Gastroesophageal sphincter (tissue), 4 donors: ENCODE data around the gene SLC49A3. TPM values are rescaled to one million over a fixed set of nuclear protein-coding genes. Genes with fewer than 3 reads are reported as not detected.

ENCODE experiments used
- ATAC-seq: fragments of 150-250 bp; one replicate; pipeline ENCODE4 v1.9.1; 2016; ENCODE audit warnings: mild to moderate bottlenecking, moderate library complexity
- H3K27ac ChIP-seq, 4 donors: fragments of 200-600 bp; sonication (generic) in 3 of 4; 1 replicate in 3 of 4; 2 replicates in 1 of 4; pipeline ENCODE4 v1.5.1; 2016 to 2019
- H3K27me3 ChIP-seq: fragments of 200-600 bp; sonication (generic); one replicate; pipeline ENCODE4 v1.5.1; 2019
- H3K36me3 ChIP-seq, 2 donors: fragments of 200-600 bp; sonication (generic); one replicate each; pipeline ENCODE4 v1.5.1; 2019; ENCODE audit warnings: control low read depth in 1 of 2
- H3K4me1 ChIP-seq, 3 donors: fragments of 200-600 bp; sonication (generic); 1 replicate in 2 of 3; 2 replicates in 1 of 3; pipeline ENCODE4 v1.5.1; 2016 to 2019; ENCODE audit warnings: control low read depth in 2 of 3
- H3K4me3 ChIP-seq, 2 donors: fragments of 200-600 bp; sonication (generic); one replicate each; pipeline ENCODE4 v1.5.1; 2019; ENCODE audit warnings: mild to moderate bottlenecking in 1 of 2, moderate library complexity in 1 of 2
- H3K9me3 ChIP-seq, 3 donors: fragments of 200-600 bp; sonication (generic); one replicate each; pipeline ENCODE4 v1.5.1; 2017 to 2019; ENCODE audit warnings: control low read depth in 2 of 3
- EP300 ChIP-seq: sonication (generic); formaldehyde crosslinking; IDR thresholded peaks from one replicate; pipeline ENCODE4 v1.6.1; 2017; ENCODE audit warnings: antibody characterized with exemption, mild to moderate bottlenecking
- POLR2A ChIP-seq, 2 donors: fragments of 450-650 bp; IDR thresholded peaks; one replicate each; pipeline ENCODE4 v1.6.1; 2017; ENCODE audit warnings: antibody characterized with exemption in 2 of 2, mild to moderate bottlenecking in 2 of 2, moderate library complexity in 1 of 2
- POLR2AphosphoS5 ChIP-seq: sonication (generic); formaldehyde crosslinking; IDR thresholded peaks from one replicate; pipeline ENCODE4 v1.6.1; 2017; ENCODE audit warnings: antibody characterized with exemption
- WGBS, 2 donors: methylation state at CpG; one replicate each; pipeline ENCODE4 v1.1.5; 2018; ENCODE audit warnings: low coverage in 1 of 2; 5-methylcytosine and 5-hydroxymethylcytosine counted together
- total RNA-seq, 4 donors: library from RNA; depleted of rRNA; stranded (reverse); fragments of >200 nt; gene quantifications; one replicate each; pipeline ENCODE4 v1.1.0, GENCODE V29; 2016
- TF ChIP-seq, protein P1 (sequence below), 4 experiments: fragments of 200-600 bp in 2 of 4; fragments of 450-650 bp in 2 of 4; sonication (generic) in 1 of 4; IDR thresholded peaks; one replicate each; pipeline ENCODE4 v1.5.1; 2017 to 2019; ENCODE audit warnings: antibody characterized with exemption in 4 of 4, mild to moderate bottlenecking in 2 of 4, moderate library complexity in 2 of 4

SLC49A3 gene
- total RNA-seq, 4 donors from 2014 or later: 5.2 to 8.7 (median 7.8) TPM

DNA sequence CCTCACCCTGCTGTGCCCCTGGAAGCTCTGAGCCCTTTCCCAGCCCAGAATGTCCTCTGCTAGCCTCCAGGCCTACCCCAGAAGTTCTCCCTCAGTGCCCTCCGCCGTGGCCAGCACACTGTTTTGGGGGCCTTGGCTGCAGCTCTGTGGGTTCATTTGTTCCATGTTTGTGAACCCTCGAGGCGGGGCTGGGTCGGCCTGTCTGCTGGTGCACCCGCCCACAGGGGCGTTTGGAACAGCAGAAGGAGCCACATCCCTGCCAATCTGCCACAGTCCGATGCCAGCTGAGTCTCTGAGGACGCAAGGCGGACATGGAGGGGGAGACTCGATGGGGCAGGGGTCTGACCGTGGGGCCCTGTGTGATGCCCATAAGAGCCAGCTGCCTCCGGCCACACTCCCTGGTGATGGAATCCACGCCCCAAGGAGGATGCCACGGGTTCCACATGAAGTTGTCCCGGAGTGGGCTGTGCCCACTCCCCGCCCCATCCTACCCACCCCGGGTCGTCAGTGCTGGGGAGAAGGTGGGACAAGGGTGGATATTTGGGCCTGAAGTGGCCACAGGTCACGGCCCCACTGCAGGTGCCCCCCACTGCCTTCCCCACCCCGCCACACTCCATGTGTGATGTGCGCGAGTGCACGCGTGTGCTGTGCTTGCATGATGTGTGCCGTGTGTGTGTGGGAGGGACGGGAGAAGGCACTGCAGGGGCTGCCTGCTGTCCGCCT, 22.0 kb downstream of the SLC49A3 start:
- WGBS, 2 donors: no CpG with 5 or more reads among the region's 28 CpGs
- H3K27me3 ChIP-seq: peaks cover 48% of the 10 kb centered on the region
- no peak for TF ChIP-seq POLR2A (IDR thresholded peaks at IDR 0.05)
- TF ChIP-seq EP300: no peak
- no peak for TF ChIP-seq POLR2AphosphoS5
- TF ChIP-seq, protein P1, sequence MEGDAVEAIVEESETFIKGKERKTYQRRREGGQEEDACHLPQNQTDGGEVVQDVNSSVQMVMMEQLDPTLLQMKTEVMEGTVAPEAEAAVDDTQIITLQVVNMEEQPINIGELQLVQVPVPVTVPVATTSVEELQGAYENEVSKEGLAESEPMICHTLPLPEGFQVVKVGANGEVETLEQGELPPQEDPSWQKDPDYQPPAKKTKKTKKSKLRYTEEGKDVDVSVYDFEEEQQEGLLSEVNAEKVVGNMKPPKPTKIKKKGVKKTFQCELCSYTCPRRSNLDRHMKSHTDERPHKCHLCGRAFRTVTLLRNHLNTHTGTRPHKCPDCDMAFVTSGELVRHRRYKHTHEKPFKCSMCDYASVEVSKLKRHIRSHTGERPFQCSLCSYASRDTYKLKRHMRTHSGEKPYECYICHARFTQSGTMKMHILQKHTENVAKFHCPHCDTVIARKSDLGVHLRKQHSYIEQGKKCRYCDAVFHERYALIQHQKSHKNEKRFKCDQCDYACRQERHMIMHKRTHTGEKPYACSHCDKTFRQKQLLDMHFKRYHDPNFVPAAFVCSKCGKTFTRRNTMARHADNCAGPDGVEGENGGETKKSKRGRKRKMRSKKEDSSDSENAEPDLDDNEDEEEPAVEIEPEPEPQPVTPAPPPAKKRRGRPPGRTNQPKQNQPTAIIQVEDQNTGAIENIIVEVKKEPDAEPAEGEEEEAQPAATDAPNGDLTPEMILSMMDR (IDR thresholded peaks at IDR 0.05): no peak
- no peak for ATAC-seq
- H3K27ac ChIP-seq: no peak overlapping the region
- H3K36me3 ChIP-seq: peaks cover 0 to 18% of the 10 kb centered on the region in 2 donors
- no peak overlapping the region for H3K4me3 ChIP-seq
- no peaks in the 10 kb centered on the region for H3K9me3 ChIP-seq
- peaks cover 0 to 18% (median 8%) of the 10 kb centered on the region in 3 donors for H3K4me1 ChIP-seq

DNA sequence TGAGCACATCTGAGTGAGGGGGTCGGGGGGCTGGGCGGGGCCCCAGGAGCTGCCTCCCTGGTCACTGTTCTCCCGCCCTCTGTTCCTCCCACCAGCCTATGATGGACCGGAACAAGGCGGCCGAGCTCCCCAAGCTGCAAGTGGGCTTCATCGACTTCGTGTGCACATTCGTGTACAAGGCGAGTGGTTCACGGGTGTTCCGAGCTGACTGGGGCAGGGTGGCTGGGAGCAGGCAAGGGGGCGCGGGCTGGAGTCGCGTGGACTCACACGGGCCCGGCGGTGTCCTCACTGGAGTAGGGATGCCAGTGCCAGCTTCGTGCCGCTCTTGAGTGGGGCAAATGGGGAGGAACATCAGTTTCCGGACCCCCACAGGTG, 22.5 kb downstream of the SLC49A3 start:
- TF ChIP-seq, protein P1 (IDR thresholded peaks at IDR 0.05): no peak
- TF ChIP-seq EP300: no peak
- no peak for TF ChIP-seq POLR2AphosphoS5
- no peak for TF ChIP-seq POLR2A (IDR thresholded peaks at IDR 0.05)
- H3K4me1 ChIP-seq: peaks cover 0 to 18% (median 8%) of the 10 kb centered on the region in 3 donors

DNA sequence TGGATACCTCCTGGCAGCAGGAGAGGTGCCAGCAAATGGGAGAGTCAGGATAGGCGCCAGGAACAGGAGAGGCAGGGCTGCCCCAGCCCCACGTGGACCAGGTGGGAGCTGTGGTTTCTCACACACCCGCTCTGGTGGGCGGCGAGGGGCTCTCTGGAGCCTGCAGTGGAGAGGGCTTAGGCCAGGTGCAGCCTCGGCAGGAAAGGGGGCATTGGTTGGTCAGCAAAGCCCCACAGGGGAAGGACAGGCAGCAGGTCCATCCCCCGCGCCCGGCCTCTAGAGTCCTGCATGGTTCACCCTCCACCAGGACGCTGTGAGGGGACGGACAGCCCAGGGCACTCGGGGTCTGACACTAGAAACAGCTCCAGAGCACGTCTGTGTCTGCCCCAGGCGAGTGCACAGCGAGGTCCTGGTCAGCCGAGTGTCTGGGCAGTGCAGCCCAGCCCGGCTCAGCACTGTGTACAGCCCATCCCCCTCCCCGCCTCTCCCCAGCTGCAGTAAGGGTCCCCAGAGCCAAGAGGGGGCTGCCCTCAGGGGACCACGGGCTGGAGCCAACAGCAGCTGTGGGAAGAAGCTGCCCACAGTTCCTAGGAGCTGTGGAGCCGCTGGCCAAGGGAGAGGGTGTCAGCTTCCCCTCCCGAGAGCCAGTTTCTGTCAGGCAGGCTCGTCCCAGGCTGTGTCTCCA, 23.1 kb downstream of the SLC49A3 start:
- Histone ChIP-seq H3K4me1 (peaks cover 0 to 18% (median 8%) of the 10 kb centered on the region in 3 donors), H3K4me3 (no peak overlapping the region), H3K36me3 (peaks cover 0 to 7% of the 10 kb centered on the region in 2 donors), H3K27me3 (peaks cover 48% of the 10 kb centered on the region), H3K9me3 (no peaks in the 10 kb centered on the region), H3K27ac (no peak overlapping the region)
- no peak for ATAC-seq
- WGBS, 2 donors: no CpG with 5 or more reads among the region's 22 CpGs
- TF ChIP-seq POLR2A (IDR thresholded peaks at IDR 0.05) (no peak), POLR2AphosphoS5 (no peak), EP300 (no peak)
- TF ChIP-seq, protein P1 (IDR thresholded peaks at IDR 0.05): no peak

More for the DNA sequence above, 22.5 kb downstream of the SLC49A3 start:
- ATAC-seq: no peak
- no CpG with 5 or more reads among the region's 22 CpGs for whole genome bisulfite sequencing, 2 donors
- peaks cover 0 to 13% of the 10 kb centered on the region in 2 donors for H3K36me3 ChIP-seq
- no peak overlapping the region for H3K4me3 ChIP-seq
- H3K27ac ChIP-seq: no peak overlapping the region
- peaks cover 48% of the 10 kb centered on the region for H3K27me3 ChIP-seq
- H3K9me3 ChIP-seq: no peaks in the 10 kb centered on the region

DNA sequence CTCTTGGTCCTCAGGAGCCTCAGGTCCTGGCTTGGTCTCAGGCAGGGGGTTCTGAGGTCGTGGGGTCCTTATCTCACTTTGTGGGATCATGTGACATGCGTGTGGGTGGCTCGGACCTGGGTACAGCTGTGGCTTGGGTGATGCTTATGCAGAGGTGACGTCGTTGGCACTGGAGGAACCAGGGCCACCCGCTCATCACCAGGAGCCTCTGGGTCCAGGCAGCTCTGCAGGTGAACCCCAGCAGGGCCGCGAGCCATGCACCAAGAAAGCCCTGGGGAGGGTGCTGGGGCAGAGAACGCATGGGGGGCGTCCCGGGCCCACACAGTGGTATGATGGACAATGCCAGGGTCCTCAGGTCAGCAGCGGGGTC, 23.6 kb downstream of the SLC49A3 start:
- Histone ChIP-seq H3K27me3 (peaks cover 48% of the 10 kb centered on the region), H3K4me3 (no peak overlapping the region), H3K9me3 (no peaks in the 10 kb centered on the region), H3K4me1 (peaks cover 0 to 18% (median 8%) of the 10 kb centered on the region in 3 donors), H3K36me3 (peaks cover 0 to 2% of the 10 kb centered on the region in 2 donors), H3K27ac (no peak overlapping the region)
- TF ChIP-seq POLR2A (IDR thresholded peaks at IDR 0.05) (no peak), POLR2AphosphoS5 (no peak), EP300 (no peak)
- TF ChIP-seq, protein P1 (IDR thresholded peaks at IDR 0.05): no peak
- no peak for ATAC-seq
- no CpG with 5 or more reads among the region's 12 CpGs for WGBS, 2 donors
